ENCODE results near the gene ADGRA1.

DNA sequence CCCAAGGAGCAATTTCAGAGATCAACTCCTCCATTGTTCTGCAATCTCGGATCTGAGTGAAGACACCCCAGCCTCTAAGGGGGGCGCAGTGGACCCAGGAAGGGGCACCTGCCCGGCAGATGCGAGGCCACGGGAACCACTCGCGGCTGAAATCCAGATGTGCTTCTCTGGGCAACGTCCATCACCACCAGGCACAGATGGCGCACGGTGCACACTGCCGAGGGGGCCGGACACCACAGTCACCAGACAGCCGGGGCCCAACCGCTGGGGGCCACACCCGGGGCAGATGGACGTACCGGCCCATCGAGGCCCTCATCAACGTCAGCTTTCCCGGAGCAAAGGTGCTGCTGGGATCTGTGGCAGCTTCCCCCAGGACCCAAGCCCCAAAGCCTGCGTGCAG, 16.9 kb upstream of the ADGRA1 start:
- TF ChIP-seq, protein P1, sequence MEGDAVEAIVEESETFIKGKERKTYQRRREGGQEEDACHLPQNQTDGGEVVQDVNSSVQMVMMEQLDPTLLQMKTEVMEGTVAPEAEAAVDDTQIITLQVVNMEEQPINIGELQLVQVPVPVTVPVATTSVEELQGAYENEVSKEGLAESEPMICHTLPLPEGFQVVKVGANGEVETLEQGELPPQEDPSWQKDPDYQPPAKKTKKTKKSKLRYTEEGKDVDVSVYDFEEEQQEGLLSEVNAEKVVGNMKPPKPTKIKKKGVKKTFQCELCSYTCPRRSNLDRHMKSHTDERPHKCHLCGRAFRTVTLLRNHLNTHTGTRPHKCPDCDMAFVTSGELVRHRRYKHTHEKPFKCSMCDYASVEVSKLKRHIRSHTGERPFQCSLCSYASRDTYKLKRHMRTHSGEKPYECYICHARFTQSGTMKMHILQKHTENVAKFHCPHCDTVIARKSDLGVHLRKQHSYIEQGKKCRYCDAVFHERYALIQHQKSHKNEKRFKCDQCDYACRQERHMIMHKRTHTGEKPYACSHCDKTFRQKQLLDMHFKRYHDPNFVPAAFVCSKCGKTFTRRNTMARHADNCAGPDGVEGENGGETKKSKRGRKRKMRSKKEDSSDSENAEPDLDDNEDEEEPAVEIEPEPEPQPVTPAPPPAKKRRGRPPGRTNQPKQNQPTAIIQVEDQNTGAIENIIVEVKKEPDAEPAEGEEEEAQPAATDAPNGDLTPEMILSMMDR (IDR thresholded peaks at IDR 0.05 in 4 of 5, conservative IDR thresholded peaks at IDR 0.05 in 1 of 5): no peak
- TF ChIP-seq POLR2A (IDR thresholded peaks at IDR 0.05): no peak

All from gastrocnemius medialis (tissue), 4 donors.